ENCODE data around the gene ERGIC1. TPM values are rescaled to one million over a fixed set of nuclear protein-coding genes. Genes with fewer than 3 reads are reported as not detected.

ERGIC1 gene
- total and polyA plus RNA-seq, 12 donors: 71.9 to 450 (median 248) TPM

GRCh38 chr5:172799416-172799815, 34.6 kb upstream of the ERGIC1 start:
- Histone ChIP-seq H3K36me3 (replicated peaks in 1 of 2) (no peaks in the 10 kb centered on the region), H3K27me3 (no peaks in the 10 kb centered on the region), H3K27ac (peak overlapping the region in 2 of 5 donors; percentile 86 to 91), H3K4me3 (no peak overlapping the region), H3K9me3 (replicated peaks in 1 of 3) (no peaks in the 10 kb centered on the region), H3K4me1 (replicated peaks in 1 of 2) (peaks cover 16 to 46% of the 10 kb centered on the region in 2 donors)
- peak in 1 of 7 donors; percentile 41 for DNase-seq
- 90 to 94% (median 93%) methylated on average over 6 of the region's 6 CpGs for WGBS, 4 donors
- intact Hi-C loops (cut with DNase I): no loop called here
- no peak for TF ChIP-seq CTCF (IDR thresholded peaks at IDR 0.05)
- no peak for TF ChIP-seq POLR2A (IDR thresholded peaks at IDR 0.05)

- no peaks in the 10 kb centered on the region for H3K27me3 ChIP-seq
- H3K36me3 ChIP-seq (replicated peaks in 1 of 2): no peaks in the 10 kb centered on the region
- TF ChIP-seq POLR2A (IDR thresholded peaks at IDR 0.05): no peak
- no peak for TF ChIP-seq CTCF (IDR thresholded peaks at IDR 0.05)
- 66 to 83% (median 75%) methylated on average over 7 to 16 of the region's 16 CpGs for WGBS, 4 donors
- intact Hi-C loops (cut with DNase I): no loop called here
- no peaks in the 10 kb centered on the region for H3K9me3 ChIP-seq (replicated peaks in 1 of 3)
- H3K4me1 ChIP-seq (replicated peaks in 1 of 2): peaks cover 16 to 40% of the 10 kb centered on the region in 2 donors
- H3K27ac ChIP-seq: peak overlapping the region in 4 of 5 donors; percentile 41 to 91 (median 76)
- DNase-seq: peak in 6 of 7 donors; percentile 56 to 78 (median 75)
- H3K4me3 ChIP-seq: no peak overlapping the region
Observed at GRCh38 chr5:172800088-172800551, 33.9 kb upstream of the ERGIC1 start.

- 59 to 70% (median 62%) methylated on average over 4 of the region's 4 CpGs for WGBS, 4 donors
- TF ChIP-seq CTCF (IDR thresholded peaks at IDR 0.05) (no peak), POLR2A (IDR thresholded peaks at IDR 0.05) (no peak)
- DNase-seq: peak in 2 of 7 donors; percentile 48 to 60
- Histone ChIP-seq H3K36me3 (replicated peaks in 1 of 2) (no peaks in the 10 kb centered on the region), H3K4me3 (no peak overlapping the region), H3K9me3 (replicated peaks in 1 of 3) (no peaks in the 10 kb centered on the region), H3K4me1 (replicated peaks in 1 of 2) (peaks cover 16 to 33% of the 10 kb centered on the region in 2 donors), H3K27me3 (no peaks in the 10 kb centered on the region), H3K27ac (peak overlapping the region in 4 of 5 donors; percentile 62 to 91 (median 76))
- intact Hi-C loops (cut with DNase I): no loop called here
Observed at GRCh38 chr5:172801179-172801671, 32.8 kb upstream of the ERGIC1 start.

GRCh38 chr5:172802112-172802511, 31.9 kb upstream of the ERGIC1 start:
- peaks cover 20 to 37% of the 10 kb centered on the region in 2 donors for H3K4me1 ChIP-seq (replicated peaks in 1 of 2)
- intact Hi-C loops (cut with DNase I): no loop called here
- no peak for DNase-seq
- no peaks in the 10 kb centered on the region for H3K36me3 ChIP-seq (replicated peaks in 1 of 2)
- H3K4me3 ChIP-seq: no peak overlapping the region
- no peaks in the 10 kb centered on the region for H3K27me3 ChIP-seq
- H3K27ac ChIP-seq: peak overlapping the region in 1 of 5 donors; percentile 91
- TF ChIP-seq CTCF (IDR thresholded peaks at IDR 0.05) (no peak), POLR2A (IDR thresholded peaks at IDR 0.05) (no peak)
- H3K9me3 ChIP-seq (replicated peaks in 1 of 3): no peaks in the 10 kb centered on the region
- WGBS, 4 donors: 91 to 100% (median 97%) methylated on average over 2 of the region's 2 CpGs

Data from adrenal gland (tissue), 12 donors.